Measurements from ENCODE around the gene PPP1R1A.

The PPP1R1A gene

GRCh38 chr12:54605138-54605970 is 16.9 kb upstream of the PPP1R1A start:
- Histone ChIP-seq H3K4me2 (ENCODE audit: low read depth, low read length, poor library complexity, severe bottlenecking) (no peak overlapping the region), H3K27me3 (ENCODE audit: insufficient read depth, low read length, poor library complexity, severe bottlenecking) (no peaks in the 10 kb centered on the region), H3K36me3 (ENCODE audit: insufficient read depth, low read length) (no peaks in the 10 kb centered on the region), H3K9me3 (ENCODE audit: insufficient read depth, low read depth, low read length) (no peaks in the 10 kb centered on the region), H3K9me2 (replicated peaks; ENCODE audit: low read depth, low read length) (no peaks in the 10 kb centered on the region), H3K9ac (ENCODE audit: low read depth, low read length, poor library complexity, severe bottlenecking) (no peak overlapping the region), H4K20me1 (ENCODE audit: insufficient read depth, low read length, poor library complexity, severe bottlenecking) (no peaks in the 10 kb centered on the region), H3K4me1 (ENCODE audit: insufficient read depth, low read length, poor library complexity, severe bottlenecking) (peaks cover 6% of the 10 kb centered on the region), H3K79me2 (ENCODE audit: insufficient read depth, low read length) (no peaks in the 10 kb centered on the region), H3K4me3 (ENCODE audit: low read length, poor library complexity, severe bottlenecking) (no peak overlapping the region), H2AFZ (ENCODE audit: low read length) (no peak overlapping the region), H3F3A (ENCODE audit: low read depth) (no peaks in the 10 kb centered on the region)
- TF ChIP-seq CTCF (conservative IDR thresholded peaks at IDR 0.05; ENCODE audit: low read length) (no peak), EZH2phosphoT487 (IDR thresholded peaks at IDR 0.05; ENCODE audit: borderline replicate concordance) (no peak)

- Histone ChIP-seq H3F3A (ENCODE audit: low read depth) (no peaks in the 10 kb centered on the region), H2AFZ (ENCODE audit: low read length) (no peak overlapping the region), H3K36me3 (ENCODE audit: insufficient read depth, low read length) (no peaks in the 10 kb centered on the region), H4K20me1 (ENCODE audit: insufficient read depth, low read length, poor library complexity, severe bottlenecking) (no peaks in the 10 kb centered on the region), H3K4me3 (ENCODE audit: low read length, poor library complexity, severe bottlenecking) (no peak overlapping the region), H3K4me1 (ENCODE audit: insufficient read depth, low read length, poor library complexity, severe bottlenecking) (peaks cover 6% of the 10 kb centered on the region), H3K9ac (ENCODE audit: low read depth, low read length, poor library complexity, severe bottlenecking) (no peak overlapping the region), H3K27me3 (ENCODE audit: insufficient read depth, low read length, poor library complexity, severe bottlenecking) (no peaks in the 10 kb centered on the region), H3K9me2 (replicated peaks; ENCODE audit: low read depth, low read length) (no peaks in the 10 kb centered on the region), H3K4me2 (ENCODE audit: low read depth, low read length, poor library complexity, severe bottlenecking) (no peak overlapping the region), H3K9me3 (ENCODE audit: insufficient read depth, low read depth, low read length) (no peaks in the 10 kb centered on the region), H3K79me2 (ENCODE audit: insufficient read depth, low read length) (no peaks in the 10 kb centered on the region)
- TF ChIP-seq CTCF (conservative IDR thresholded peaks at IDR 0.05; ENCODE audit: low read length) (no peak), EZH2phosphoT487 (IDR thresholded peaks at IDR 0.05; ENCODE audit: borderline replicate concordance) (no peak)
Observed at GRCh38 chr12:54604436-54604835, 16.0 kb upstream of the PPP1R1A start.

GRCh38 chr12:54603872-54604271 is 15.4 kb upstream of the PPP1R1A start:
- Histone ChIP-seq H3K4me2 (ENCODE audit: low read depth, low read length, poor library complexity, severe bottlenecking) (peak overlapping the region; percentile 31), H3K36me3 (ENCODE audit: insufficient read depth, low read length) (no peaks in the 10 kb centered on the region), H3K9ac (ENCODE audit: low read depth, low read length, poor library complexity, severe bottlenecking) (no peak overlapping the region), H3K4me3 (ENCODE audit: low read length, poor library complexity, severe bottlenecking) (no peak overlapping the region), H2AFZ (ENCODE audit: low read length) (no peak overlapping the region), H3F3A (ENCODE audit: low read depth) (no peaks in the 10 kb centered on the region), H3K4me1 (ENCODE audit: insufficient read depth, low read length, poor library complexity, severe bottlenecking) (peaks cover 6% of the 10 kb centered on the region), H3K79me2 (ENCODE audit: insufficient read depth, low read length) (no peaks in the 10 kb centered on the region), H3K9me3 (ENCODE audit: insufficient read depth, low read depth, low read length) (no peaks in the 10 kb centered on the region), H4K20me1 (ENCODE audit: insufficient read depth, low read length, poor library complexity, severe bottlenecking) (no peaks in the 10 kb centered on the region), H3K27me3 (ENCODE audit: insufficient read depth, low read length, poor library complexity, severe bottlenecking) (no peaks in the 10 kb centered on the region), H3K9me2 (replicated peaks; ENCODE audit: low read depth, low read length) (no peaks in the 10 kb centered on the region)
- TF ChIP-seq EZH2phosphoT487 (IDR thresholded peaks at IDR 0.05; ENCODE audit: borderline replicate concordance) (no peak), CTCF (conservative IDR thresholded peaks at IDR 0.05; ENCODE audit: low read length) (no peak)
